Measurements from ENCODE around the gene PLK2.

DNA sequence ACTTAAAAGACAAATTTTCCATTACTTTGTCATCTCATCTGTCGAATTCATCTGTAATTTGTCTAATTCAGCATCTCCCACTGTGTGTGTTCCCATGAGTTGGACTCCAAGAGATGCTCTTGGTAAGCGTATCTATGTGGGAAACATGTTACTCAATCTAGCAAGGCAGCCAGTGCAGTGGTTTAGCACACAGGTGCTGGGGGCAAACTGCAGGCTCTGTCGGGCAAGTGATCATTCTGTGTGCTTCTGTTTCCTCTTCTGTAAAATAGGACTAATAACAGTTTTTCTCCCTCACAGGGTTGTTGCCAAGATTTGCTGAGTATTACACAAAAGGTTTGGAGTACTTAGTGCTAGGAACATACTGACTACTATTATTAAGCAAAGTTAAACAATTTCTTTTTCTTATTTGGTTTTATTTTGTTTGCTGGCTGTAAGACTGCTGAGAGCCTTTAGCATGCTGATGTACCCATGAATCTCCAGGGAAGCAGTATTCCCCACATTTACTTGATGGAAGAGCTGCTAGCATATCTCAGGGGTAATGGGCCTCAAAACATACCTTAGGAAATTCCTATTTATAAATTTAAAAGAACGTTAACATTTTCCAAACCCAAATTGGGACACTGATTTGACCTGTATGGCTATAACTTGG is 30.6 kb upstream of the PLK2 start:
- TF ChIP-seq POLR2A (IDR thresholded peaks at IDR 0.05) (no peak), EP300 (IDR thresholded peaks at IDR 0.05) (no peak)
- TF ChIP-seq, protein P1, sequence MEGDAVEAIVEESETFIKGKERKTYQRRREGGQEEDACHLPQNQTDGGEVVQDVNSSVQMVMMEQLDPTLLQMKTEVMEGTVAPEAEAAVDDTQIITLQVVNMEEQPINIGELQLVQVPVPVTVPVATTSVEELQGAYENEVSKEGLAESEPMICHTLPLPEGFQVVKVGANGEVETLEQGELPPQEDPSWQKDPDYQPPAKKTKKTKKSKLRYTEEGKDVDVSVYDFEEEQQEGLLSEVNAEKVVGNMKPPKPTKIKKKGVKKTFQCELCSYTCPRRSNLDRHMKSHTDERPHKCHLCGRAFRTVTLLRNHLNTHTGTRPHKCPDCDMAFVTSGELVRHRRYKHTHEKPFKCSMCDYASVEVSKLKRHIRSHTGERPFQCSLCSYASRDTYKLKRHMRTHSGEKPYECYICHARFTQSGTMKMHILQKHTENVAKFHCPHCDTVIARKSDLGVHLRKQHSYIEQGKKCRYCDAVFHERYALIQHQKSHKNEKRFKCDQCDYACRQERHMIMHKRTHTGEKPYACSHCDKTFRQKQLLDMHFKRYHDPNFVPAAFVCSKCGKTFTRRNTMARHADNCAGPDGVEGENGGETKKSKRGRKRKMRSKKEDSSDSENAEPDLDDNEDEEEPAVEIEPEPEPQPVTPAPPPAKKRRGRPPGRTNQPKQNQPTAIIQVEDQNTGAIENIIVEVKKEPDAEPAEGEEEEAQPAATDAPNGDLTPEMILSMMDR (IDR thresholded peaks at IDR 0.05) = no peak
